GM12875 (cell line): ENCODE measurements around the gene JAG1.

Source experiments
- H3K4me3 ChIP-seq: one replicate; pipeline ENCODE4 v1.5.1; 2011; ENCODE audit warnings: low read depth, low read length, control low read depth
- TF ChIP-seq, protein P1 (sequence below): IDR thresholded peaks from 2 replicates; pipeline ENCODE4 v1.5.1; 2011; ENCODE audit warnings: low read depth, mild to moderate bottlenecking, control low read depth, inconsistent platforms, low read length, moderate library complexity, borderline replicate concordance; ENCODE audit not compliant: insufficient read depth

The JAG1 gene

DNA sequence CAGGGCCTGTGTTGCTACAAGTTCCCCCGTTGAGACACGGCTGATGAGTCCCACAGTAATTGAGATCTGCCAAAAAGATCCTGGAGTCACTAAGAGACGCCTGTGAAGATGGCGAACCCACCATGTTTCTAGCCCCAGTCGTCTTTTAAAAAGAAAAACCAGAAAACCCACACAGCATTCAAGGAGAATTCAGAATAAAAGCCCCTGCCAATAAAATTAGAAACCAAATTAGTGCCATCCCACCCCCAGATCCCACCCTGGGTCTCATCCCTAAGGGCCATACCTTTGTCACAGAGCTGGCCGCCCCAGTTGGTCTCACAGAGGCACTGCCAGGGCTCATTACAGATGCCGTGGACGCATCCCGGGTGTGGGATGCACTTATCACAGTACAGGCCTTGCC is 21.6 kb downstream of the JAG1 start:
- TF ChIP-seq, protein P1, sequence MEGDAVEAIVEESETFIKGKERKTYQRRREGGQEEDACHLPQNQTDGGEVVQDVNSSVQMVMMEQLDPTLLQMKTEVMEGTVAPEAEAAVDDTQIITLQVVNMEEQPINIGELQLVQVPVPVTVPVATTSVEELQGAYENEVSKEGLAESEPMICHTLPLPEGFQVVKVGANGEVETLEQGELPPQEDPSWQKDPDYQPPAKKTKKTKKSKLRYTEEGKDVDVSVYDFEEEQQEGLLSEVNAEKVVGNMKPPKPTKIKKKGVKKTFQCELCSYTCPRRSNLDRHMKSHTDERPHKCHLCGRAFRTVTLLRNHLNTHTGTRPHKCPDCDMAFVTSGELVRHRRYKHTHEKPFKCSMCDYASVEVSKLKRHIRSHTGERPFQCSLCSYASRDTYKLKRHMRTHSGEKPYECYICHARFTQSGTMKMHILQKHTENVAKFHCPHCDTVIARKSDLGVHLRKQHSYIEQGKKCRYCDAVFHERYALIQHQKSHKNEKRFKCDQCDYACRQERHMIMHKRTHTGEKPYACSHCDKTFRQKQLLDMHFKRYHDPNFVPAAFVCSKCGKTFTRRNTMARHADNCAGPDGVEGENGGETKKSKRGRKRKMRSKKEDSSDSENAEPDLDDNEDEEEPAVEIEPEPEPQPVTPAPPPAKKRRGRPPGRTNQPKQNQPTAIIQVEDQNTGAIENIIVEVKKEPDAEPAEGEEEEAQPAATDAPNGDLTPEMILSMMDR: no peak

DNA sequence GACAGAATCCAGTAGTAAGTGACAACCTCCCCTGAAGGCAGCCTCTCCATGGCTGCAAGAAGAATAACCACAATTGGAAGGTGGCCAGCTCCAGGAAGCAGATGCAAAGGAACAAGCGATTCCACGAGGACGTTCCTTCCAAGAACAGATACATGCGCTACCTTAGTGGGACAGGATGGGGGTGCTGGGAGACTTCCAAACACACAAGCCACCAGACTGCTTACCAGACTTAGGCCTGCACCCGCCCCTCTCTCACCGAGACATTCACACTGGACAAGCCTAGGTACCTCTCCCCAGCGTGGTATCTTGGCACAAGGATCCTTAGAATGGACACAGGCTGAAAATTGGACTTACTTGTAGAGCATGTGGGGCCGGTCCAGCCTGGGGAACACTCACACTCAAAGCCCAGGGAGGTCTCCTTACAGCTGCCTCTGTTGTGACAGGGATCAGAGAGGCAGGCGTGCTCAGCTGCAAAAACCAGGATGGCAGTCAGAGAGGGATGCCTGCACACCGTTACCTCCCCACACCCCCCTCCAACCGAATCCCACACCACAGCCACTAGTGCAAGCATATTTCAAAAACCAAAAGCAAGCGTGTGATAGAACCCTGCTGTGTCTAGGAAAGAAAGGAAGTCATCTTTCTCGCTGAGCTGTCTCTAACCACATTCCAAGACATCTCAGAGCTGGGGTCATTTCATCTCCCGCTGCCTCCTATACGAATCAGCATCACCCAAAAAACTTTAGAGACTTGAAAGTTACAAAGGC is 22.4 kb downstream of the JAG1 start:
- TF ChIP-seq, protein P1: no peak

More for the DNA sequence above, 21.6 kb downstream of the JAG1 start:
- no peak overlapping the region for H3K4me3 ChIP-seq

DNA sequence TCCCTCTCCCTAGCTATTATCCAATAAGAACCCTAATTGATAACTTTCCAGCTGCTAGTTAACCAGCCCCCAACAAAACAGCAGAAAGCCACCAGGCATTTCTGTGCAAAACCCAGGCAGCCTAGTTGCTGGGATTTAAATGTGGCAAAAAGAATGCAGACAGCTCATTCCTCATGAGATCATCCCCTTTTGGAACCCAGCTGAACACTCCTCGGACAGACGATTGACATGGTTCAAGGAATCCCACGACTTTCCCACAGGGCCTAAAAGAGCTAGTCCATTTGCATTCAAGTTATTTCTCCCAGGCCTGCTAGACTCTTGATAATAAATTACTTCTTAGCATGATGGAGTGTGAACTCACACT is 24.0 kb downstream of the JAG1 start:
- H3K4me3 ChIP-seq: no peak overlapping the region
- TF ChIP-seq, protein P1: no peak

More for the DNA sequence above, 22.4 kb downstream of the JAG1 start:
- H3K4me3 ChIP-seq: no peak overlapping the region

DNA sequence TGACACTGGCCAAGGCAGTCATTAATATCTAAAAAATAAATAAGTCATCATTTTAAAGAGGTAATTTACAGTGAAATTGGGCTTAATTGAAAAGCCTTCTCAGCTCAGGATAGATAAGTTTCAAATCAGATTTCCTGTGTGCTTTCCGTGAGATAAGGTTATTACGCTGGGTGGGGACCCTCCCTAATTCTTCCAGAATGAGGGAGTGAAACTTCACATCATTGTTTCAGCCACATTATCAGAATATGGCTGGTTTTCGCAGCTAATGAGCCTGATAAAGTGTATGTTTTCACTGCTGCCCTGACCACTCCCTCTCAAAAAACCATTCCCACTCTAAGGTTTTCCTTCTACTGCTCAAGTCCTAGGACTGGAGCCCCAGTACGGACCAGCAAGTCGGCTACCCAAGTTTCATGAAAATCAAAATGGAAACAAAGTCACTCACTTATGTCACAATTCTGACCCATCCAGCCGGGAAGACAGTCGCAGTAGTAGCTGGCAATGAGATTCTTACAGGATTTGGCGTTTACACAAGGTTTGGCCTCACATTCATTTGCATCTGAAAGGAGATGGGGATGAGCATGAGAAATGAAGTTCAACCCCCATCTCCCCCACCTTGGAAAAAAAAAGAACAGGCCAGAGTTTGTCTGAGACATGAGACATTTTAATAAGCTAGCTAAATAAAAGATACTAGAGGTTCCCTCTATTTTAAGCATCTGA is 24.6 kb downstream of the JAG1 start:
- TF ChIP-seq, protein P1: no peak
- H3K4me3 ChIP-seq: no peak overlapping the region

DNA sequence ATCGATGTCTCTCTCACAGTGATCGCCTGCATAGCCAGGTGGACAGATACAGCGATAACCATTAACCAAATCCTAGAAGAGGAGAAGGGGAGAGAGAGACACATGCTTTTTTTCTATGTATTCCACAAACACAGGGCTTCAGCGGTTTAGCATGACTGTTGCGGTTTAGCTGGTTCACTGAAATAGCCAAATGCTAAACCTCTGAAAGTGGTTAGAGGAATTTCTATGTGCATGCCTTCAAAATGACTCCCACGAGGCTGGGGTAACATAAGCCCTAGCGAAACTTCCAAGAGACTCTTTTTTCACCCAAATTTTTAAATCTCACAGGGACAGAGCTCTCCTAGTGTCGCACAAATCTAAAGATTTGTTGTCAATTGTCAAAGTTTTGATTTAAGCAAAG is 25.1 kb downstream of the JAG1 start:
- H3K4me3 ChIP-seq: no peak overlapping the region
- TF ChIP-seq, protein P1: no peak

DNA sequence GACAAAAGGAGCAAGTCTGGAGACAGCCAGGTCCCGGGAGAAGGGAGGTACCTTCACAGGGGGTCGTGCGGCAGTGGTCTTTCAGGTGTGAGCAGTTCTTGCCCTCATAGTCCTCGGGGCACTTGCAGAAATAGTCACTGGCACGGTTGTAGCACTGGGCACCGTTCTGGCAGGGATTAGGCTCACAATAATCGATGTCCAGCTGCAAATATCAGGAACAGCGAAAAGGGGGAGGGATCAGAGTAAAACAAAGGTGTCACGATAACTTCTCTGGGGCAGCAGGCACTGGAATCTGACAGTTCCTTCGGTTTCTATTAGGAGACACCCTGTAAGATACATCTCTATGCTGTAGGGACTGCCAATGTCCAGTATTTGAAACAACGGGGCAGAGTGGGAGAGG is 25.9 kb downstream of the JAG1 start:
- no peak overlapping the region for H3K4me3 ChIP-seq
- TF ChIP-seq, protein P1: no peak

DNA sequence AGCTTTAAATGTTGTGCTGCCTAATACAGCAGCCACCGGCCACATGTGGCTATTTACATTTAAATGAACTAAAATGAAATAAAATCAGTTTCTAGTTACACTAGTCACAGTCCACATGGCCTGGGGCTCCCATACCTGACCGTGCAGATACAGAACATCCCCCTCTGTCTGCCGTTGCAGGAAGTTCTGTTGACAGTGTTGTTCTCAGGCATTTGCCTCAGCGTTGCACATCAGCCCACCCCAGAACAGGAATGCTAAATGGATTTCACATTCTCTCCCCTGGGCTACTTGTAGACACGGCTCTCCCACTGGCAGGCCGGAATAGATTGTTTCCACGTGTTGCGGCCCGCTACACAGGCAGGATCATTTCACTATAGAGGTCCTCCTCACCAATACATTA is 26.3 kb downstream of the JAG1 start:
- TF ChIP-seq, protein P1: peak; percentile 51; the same call in 1 of the 2 replicates
- H3K4me3 ChIP-seq: no peak overlapping the region
